B cell (primary cell): ENCODE results near the gene FRMPD4. TPM values are rescaled to one million over a fixed set of nuclear protein-coding genes. Genes with fewer than 3 reads are reported as not detected.

Source experiments
- ATAC-seq: fragments of 200-7000 bp; cut with Tn5 transposase; one replicate; pipeline ENCODE4 v1.10.0; 2021; ENCODE audit warnings: low read depth, mild to moderate bottlenecking, moderate number of reproducible peaks, moderate library complexity
- CTCF ChIA-PET: fragments of 350-600 bp; sonication (Branson Sonifier 250); formaldehyde crosslinking; loops from one replicate; lab custom pipeline; 2021; ENCODE audit warnings: antibody characterized with exemption, inconsistent platforms; lab: Charles Lee
- POLR2A ChIA-PET: fragments of 350-600 bp; sonication (Branson Sonifier 250); formaldehyde crosslinking; loops from one replicate; lab custom pipeline; 2021; ENCODE audit warnings: antibody characterized with exemption; lab: Charles Lee
- DNase-seq: peaks from one replicate; pipeline ENCODE4 v3.0.0; 2013
- H2AFZ ChIP-seq: 2 replicates; pipeline ENCODE4 v1.6.1; 2012; ENCODE audit warnings: mild to moderate bottlenecking, low read depth, low read length; ENCODE audit not compliant: insufficient read depth, poor library complexity, severe bottlenecking
- H3K27ac ChIP-seq, 2 donors: 1 replicate in 1 of 2; 2 replicates in 1 of 2; pipeline ENCODE4 v1.5.1; 2012 to 2013; ENCODE audit warnings: low read length in 2 of 2, mild to moderate bottlenecking in 2 of 2, moderate library complexity in 1 of 2
- H3K27me3 ChIP-seq, 4 experiments: fragments of 200-600 bp in 1 of 4; sonication (generic) in 1 of 4; replicated peaks in 1 of 4; 1 replicate in 2 of 4; 2 replicates in 2 of 4; pipeline versions ENCODE4 v1.6.1 to v1.7.0; 2013 to 2016; ENCODE audit warnings: low read length in 3 of 4, mild to moderate bottlenecking in 2 of 4, mixed read lengths in 1 of 4, moderate library complexity in 1 of 4; ENCODE audit not compliant: insufficient read depth in 4 of 4, control insufficient read depth in 3 of 4; ENCODE audit errors: control extremely low read depth in 1 of 4
- H3K36me3 ChIP-seq, 2 experiments: replicated peaks in 1 of 2; 1 replicate in 1 of 2; 2 replicates in 1 of 2; pipeline versions ENCODE4 v1.6.1 to v1.7.1; 2013; ENCODE audit warnings: low read length in 1 of 2; ENCODE audit not compliant: insufficient read depth in 2 of 2, control insufficient read depth in 1 of 2; ENCODE audit errors: control extremely low read depth in 1 of 2, extremely low read depth in 1 of 2
- H3K4me1 ChIP-seq, 2 donors: fragments of 200-600 bp in 1 of 2; sonication (generic) in 1 of 2; 1 replicate in 1 of 2; 2 replicates in 1 of 2; pipeline versions ENCODE4 v1.5.1 to v1.6.1; 2013 to 2017; ENCODE audit warnings: low read length in 2 of 2; ENCODE audit not compliant: control insufficient read depth in 2 of 2, insufficient read depth in 2 of 2
- H3K4me2 ChIP-seq: replicated peaks from 2 replicates; pipeline ENCODE3; 2012; ENCODE audit warnings: mild to moderate bottlenecking, low read depth, low read length; ENCODE audit not compliant: poor library complexity, severe bottlenecking
- H3K4me3 ChIP-seq, 5 experiments: fragments of 200-600 bp in 1 of 5; sonication (generic) in 1 of 5; 1 replicate in 3 of 5; 2 replicates in 2 of 5; pipeline versions ENCODE4 v1.5.1 to v1.7.0; 2011 to 2016; ENCODE audit warnings: low read length in 4 of 5, mild to moderate bottlenecking in 4 of 5, low read depth in 2 of 5, control low read depth in 1 of 5, moderate library complexity in 1 of 5; ENCODE audit not compliant: insufficient read depth in 1 of 5; ENCODE audit errors: control extremely low read depth in 1 of 5, extremely low read depth in 1 of 5
- H3K79me2 ChIP-seq: fragments of 200-600 bp; sonication (generic); one replicate; pipeline ENCODE4 v1.6.0; 2016; ENCODE audit warnings: low read length; ENCODE audit not compliant: control insufficient read depth, insufficient read depth
- H3K9ac ChIP-seq: fragments of 200-600 bp; sonication (generic); 2 replicates; pipeline ENCODE4 v1.6.1; 2017; ENCODE audit warnings: mild to moderate bottlenecking, low read length, moderate library complexity
- H3K9me3 ChIP-seq, 3 donors: one replicate each; pipeline versions ENCODE4 v1.6.1 to v1.7.1; 2013; ENCODE audit warnings: low read length in 2 of 3; ENCODE audit not compliant: control insufficient read depth in 2 of 3, insufficient read depth in 1 of 3; ENCODE audit errors: control extremely low read depth in 1 of 3
- H4K20me1 ChIP-seq: 2 replicates; pipeline ENCODE4 v1.6.0; 2012; ENCODE audit warnings: mild to moderate bottlenecking, low read length; ENCODE audit not compliant: insufficient read depth, control insufficient read depth, poor library complexity, severe bottlenecking
- H3K27ac Mint-ChIP-seq: one replicate; pipeline ENCODE4 v1.8.0; 2021; ENCODE audit warnings: mixed read lengths
- H3K27me3 Mint-ChIP-seq: one replicate; pipeline ENCODE4 v1.8.0; 2021; ENCODE audit warnings: mixed read lengths
- H3K4me1 Mint-ChIP-seq: one replicate; pipeline ENCODE4 v1.8.0; 2021; ENCODE audit warnings: mixed read lengths
- H3K4me3 Mint-ChIP-seq: one replicate; pipeline ENCODE4 v1.8.0; 2021; ENCODE audit warnings: mixed read lengths
- H3K9me3 Mint-ChIP-seq: one replicate; pipeline ENCODE4 v1.8.0; 2022; ENCODE audit warnings: mixed read lengths; ENCODE audit not compliant: insufficient read depth
- EZH2 ChIP-seq: IDR thresholded peaks from 2 replicates; pipeline ENCODE4 v1.6.1; 2012; ENCODE audit warnings: borderline replicate concordance, low read depth, mild to moderate bottlenecking, moderate library complexity, low read length; ENCODE audit not compliant: insufficient read depth, poor library complexity, severe bottlenecking
- WGBS: methylation state at CpG from one replicate; pipeline ENCODE4 v1.1.5; 2013; ENCODE audit warnings: missing lambda C conversion rate; ENCODE audit not compliant: insufficient coverage; 5-methylcytosine and 5-hydroxymethylcytosine counted together
- intact Hi-C: fragments of 100-400 bp; cut with micrococcal nuclease; formaldehyde crosslinking; loops from one replicate; pipeline ENCODE4 v1.10.0; 2022
- polyA plus RNA-seq: library from polyadenylated mRNA; depleted of rRNA; stranded (reverse); fragments of >200 nt; gene quantifications from 2 replicates; pipeline ENCODE4 v1.2.3, GENCODE V29; 2012
- total RNA-seq, 2 donors: library from RNA; stranded (reverse); fragments of 120-200 nt in 1 of 2; gene quantifications; 1 replicate in 1 of 2; 2 replicates in 1 of 2; pipeline versions ENCODE4 v1.2.3 to v1.2.4, GENCODE V29; 2013 to 2022
- TF ChIP-seq, protein P1 (sequence below): fragments of 200-600 bp; IDR thresholded peaks from one replicate; pipeline ENCODE4 v1.8.0; 2022; ENCODE audit warnings: antibody characterized with exemption, mild to moderate bottlenecking

FRMPD4 gene
- total and polyA plus RNA-seq, 2 donors (not counting 1 experiment from before 2014, with no cell fraction given) = not detected

DNA sequence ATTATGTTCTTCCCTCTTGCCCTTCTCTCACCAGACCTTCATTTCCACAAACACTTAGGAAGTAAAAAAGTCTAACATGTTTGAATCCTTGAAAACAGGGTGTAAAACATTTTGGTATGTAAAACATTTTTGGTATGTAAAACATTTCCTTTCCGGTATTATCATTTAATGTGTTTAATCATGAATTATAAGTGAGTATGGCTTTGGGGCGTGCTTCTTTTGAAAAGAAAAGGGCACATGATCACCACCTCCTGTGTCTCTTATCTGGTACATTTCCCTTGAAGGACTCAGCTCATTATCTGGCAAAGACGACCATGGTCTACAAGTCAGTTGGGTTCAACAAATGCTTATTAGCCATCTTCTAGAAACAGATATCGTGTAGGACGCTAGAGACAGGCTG lies 283.6 kb downstream of the FRMPD4 start:
- H3K4me3 ChIP-seq = no peak overlapping the region
- ChIA-PET POLR2A (no interaction called here), CTCF (no interaction called here)
- no peaks in the 10 kb centered on the region for H3K27me3 ChIP-seq
- Mint-ChIP-seq H3K4me1 (no peaks in the 10 kb centered on the region), H3K9me3 (no peaks in the 10 kb centered on the region), H3K27ac (no peak overlapping the region), H3K4me3 (no peak overlapping the region), H3K27me3 (no peaks in the 10 kb centered on the region)
- no peak overlapping the region for H2AFZ ChIP-seq
- TF ChIP-seq, protein P1, sequence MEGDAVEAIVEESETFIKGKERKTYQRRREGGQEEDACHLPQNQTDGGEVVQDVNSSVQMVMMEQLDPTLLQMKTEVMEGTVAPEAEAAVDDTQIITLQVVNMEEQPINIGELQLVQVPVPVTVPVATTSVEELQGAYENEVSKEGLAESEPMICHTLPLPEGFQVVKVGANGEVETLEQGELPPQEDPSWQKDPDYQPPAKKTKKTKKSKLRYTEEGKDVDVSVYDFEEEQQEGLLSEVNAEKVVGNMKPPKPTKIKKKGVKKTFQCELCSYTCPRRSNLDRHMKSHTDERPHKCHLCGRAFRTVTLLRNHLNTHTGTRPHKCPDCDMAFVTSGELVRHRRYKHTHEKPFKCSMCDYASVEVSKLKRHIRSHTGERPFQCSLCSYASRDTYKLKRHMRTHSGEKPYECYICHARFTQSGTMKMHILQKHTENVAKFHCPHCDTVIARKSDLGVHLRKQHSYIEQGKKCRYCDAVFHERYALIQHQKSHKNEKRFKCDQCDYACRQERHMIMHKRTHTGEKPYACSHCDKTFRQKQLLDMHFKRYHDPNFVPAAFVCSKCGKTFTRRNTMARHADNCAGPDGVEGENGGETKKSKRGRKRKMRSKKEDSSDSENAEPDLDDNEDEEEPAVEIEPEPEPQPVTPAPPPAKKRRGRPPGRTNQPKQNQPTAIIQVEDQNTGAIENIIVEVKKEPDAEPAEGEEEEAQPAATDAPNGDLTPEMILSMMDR = no peak
- no peak for TF ChIP-seq EZH2
- H3K79me2 ChIP-seq = no peaks in the 10 kb centered on the region
- no peaks in the 10 kb centered on the region for H3K9me3 ChIP-seq
- no peak overlapping the region for H3K27ac ChIP-seq
- ATAC-seq = no peak
- H3K4me1 ChIP-seq = no peaks in the 10 kb centered on the region
- H4K20me1 ChIP-seq = no peaks in the 10 kb centered on the region
- no peaks in the 10 kb centered on the region for H3K36me3 ChIP-seq
- no peak overlapping the region for H3K9ac ChIP-seq
- no peak overlapping the region for H3K4me2 ChIP-seq
- intact Hi-C loops = no loop called here
- no CpG with 5 or more reads among the region's 5 CpGs for WGBS
- DNase-seq = no peak

DNA sequence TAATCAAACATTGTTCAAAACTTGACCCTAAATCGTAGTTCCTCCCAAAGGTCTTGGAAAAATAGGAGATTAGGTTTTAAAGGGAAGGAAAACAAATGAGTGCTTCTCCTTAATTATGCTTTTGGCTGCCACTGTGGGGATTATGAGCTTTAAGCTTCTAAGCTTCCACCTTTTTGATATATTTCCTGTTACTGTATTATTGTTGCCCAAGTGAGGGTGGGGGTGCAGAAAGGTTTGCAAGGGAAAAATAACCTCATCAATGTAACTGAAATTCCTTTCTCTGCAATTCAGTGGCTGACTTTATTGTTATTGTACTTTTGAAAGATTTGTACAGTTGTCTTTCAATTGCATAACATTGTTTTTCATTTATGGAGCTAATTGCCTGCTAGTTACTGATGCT lies 285.1 kb downstream of the FRMPD4 start:
- Mint-ChIP-seq H3K27ac (no peak overlapping the region), H3K4me1 (no peaks in the 10 kb centered on the region), H3K9me3 (no peaks in the 10 kb centered on the region), H3K27me3 (no peaks in the 10 kb centered on the region), H3K4me3 (no peak overlapping the region)
- Histone ChIP-seq H3K27me3 (no peaks in the 10 kb centered on the region), H3K36me3 (no peaks in the 10 kb centered on the region), H2AFZ (no peak overlapping the region), H3K27ac (no peak overlapping the region), H4K20me1 (no peaks in the 10 kb centered on the region), H3K4me2 (no peak overlapping the region), H3K4me1 (no peaks in the 10 kb centered on the region), H3K79me2 (no peaks in the 10 kb centered on the region), H3K9me3 (no peaks in the 10 kb centered on the region), H3K9ac (no peak overlapping the region), H3K4me3 (no peak overlapping the region)
- ChIA-PET CTCF (no interaction called here), POLR2A (no interaction called here)
- no peak for TF ChIP-seq EZH2
- TF ChIP-seq, protein P1 = no peak
- intact Hi-C loops = no loop called here
- no peak for ATAC-seq
- no peak for DNase-seq
- 80% methylated on average over 1 of the region's 1 CpG for WGBS
